ENCODE measurements around the gene BLOC1S3.
"Not testable (repeated sequence)": the region's sequence is repeated elsewhere in the genome, so short reads cannot be mapped to it uniquely, and the experiment has no call there.

Gene BLOC1S3

GRCh38 chr19:45224645-45225044 lies 46.1 kb downstream of the BLOC1S3 start:
- DNase-seq (ENCODE audit: low spot score) = no peak

GRCh38 chr19:45229056-45229455 lies 50.5 kb downstream of the BLOC1S3 start:
- not testable (repeated sequence) for DNase-seq (ENCODE audit: low spot score)

All from putamen (tissue), 1 donor.